GM23338 (cell line): ENCODE data around the gene C3orf22. TPM values are rescaled to one million over a fixed set of nuclear protein-coding genes. Genes with fewer than 3 reads are reported as not detected.

ENCODE experiments used
- ATAC-seq: fragments of 200-7000 bp; cut with Tn5 transposase; 3 replicates; pipeline ENCODE4 v1.9.1; 2020
- DNase-seq: peaks from one replicate; pipeline ENCODE4 v3.0.0-alpha.2; 2015; ENCODE audit warnings: low spot score
- H2AFZ ChIP-seq: fragments of 200-600 bp; sonication (generic); 2 replicates; pipeline ENCODE4 v1.8.0; 2016; ENCODE audit warnings: antibody characterized with exemption, mild to moderate bottlenecking, moderate library complexity
- H3F3A ChIP-seq: fragments of 200-600 bp; sonication (generic); replicated peaks from 2 replicates; pipeline ENCODE4 v1.8.0; 2017; ENCODE audit warnings: antibody characterized with exemption, mixed run types, low read depth
- H3K27ac ChIP-seq: fragments of 200-600 bp; sonication (generic); 2 replicates; pipeline ENCODE4 v1.6.1; 2016; ENCODE audit warnings: low read depth
- H3K27me3 ChIP-seq: fragments of 200-600 bp; sonication (generic); 2 replicates; pipeline ENCODE4 v1.8.0; 2016; ENCODE audit warnings: mild to moderate bottlenecking, mixed run types, moderate library complexity; ENCODE audit not compliant: insufficient read depth
- H3K36me3 ChIP-seq: fragments of 200-600 bp; sonication (generic); 2 replicates; pipeline ENCODE4 v1.8.0; 2016; ENCODE audit warnings: mild to moderate bottlenecking; ENCODE audit not compliant: insufficient read depth
- H3K4me1 ChIP-seq: fragments of 200-600 bp; sonication (generic); 2 replicates; pipeline ENCODE4 v1.8.0; 2016; ENCODE audit warnings: mild to moderate bottlenecking, moderate library complexity; ENCODE audit not compliant: insufficient read depth
- H3K4me2 ChIP-seq: fragments of 200-600 bp; sonication (generic); 2 replicates; pipeline ENCODE4 v1.7.1; 2017; ENCODE audit warnings: mixed run types
- H3K4me3 ChIP-seq: fragments of 200-600 bp; sonication (generic); 2 replicates; pipeline ENCODE4 v1.6.1; 2016; ENCODE audit warnings: mixed run types
- H3K79me2 ChIP-seq: fragments of 200-600 bp; sonication (generic); replicated peaks from 2 replicates; pipeline ENCODE4 v1.8.0; 2017; ENCODE audit warnings: mild to moderate bottlenecking; ENCODE audit not compliant: insufficient read depth
- H3K9me2 ChIP-seq: fragments of 200-600 bp; sonication (generic); 2 replicates; pipeline ENCODE4 v1.8.0; 2017; ENCODE audit not compliant: insufficient read depth
- H4K20me1 ChIP-seq: fragments of 200-600 bp; sonication (generic); replicated peaks from 2 replicates; pipeline ENCODE4 v1.8.0; 2017; ENCODE audit warnings: mild to moderate bottlenecking; ENCODE audit not compliant: insufficient read depth
- H3K27ac Mint-ChIP-seq: 2 replicates; pipeline ENCODE4 v1.8.0; 2020; ENCODE audit warnings: inconsistent platforms, mild to moderate bottlenecking, moderate library complexity, mixed read lengths
- H3K27me3 Mint-ChIP-seq: 3 replicates; pipeline ENCODE4 v1.8.0; 2022; ENCODE audit warnings: low read depth, mild to moderate bottlenecking, moderate library complexity, mixed read lengths, inconsistent platforms; ENCODE audit not compliant: insufficient read depth, poor library complexity
- H3K36me3 Mint-ChIP-seq: 3 replicates; pipeline ENCODE4 v1.8.0; 2021; ENCODE audit warnings: low read depth, mild to moderate bottlenecking, inconsistent platforms, moderate library complexity, mixed read lengths
- H3K4me1 Mint-ChIP-seq: 3 replicates; pipeline ENCODE4 v1.8.0; 2020; ENCODE audit warnings: mild to moderate bottlenecking, inconsistent platforms, mixed read lengths
- H3K4me3 Mint-ChIP-seq: 3 replicates; pipeline ENCODE4 v1.8.0; 2021; ENCODE audit warnings: moderate library complexity, mild to moderate bottlenecking, inconsistent platforms, mixed read lengths
- H3K9me3 Mint-ChIP-seq: 3 replicates; pipeline ENCODE4 v1.8.0; 2020; ENCODE audit warnings: moderate library complexity, mild to moderate bottlenecking, inconsistent platforms, mixed read lengths
- CREB1 ChIP-seq: fragments of 250-450 bp; sonication (Bioruptor Pico); IDR thresholded peaks from 2 replicates; pipeline ENCODE4 v1.5.0; 2020; ENCODE audit warnings: low read depth, mild to moderate bottlenecking, moderate library complexity
- CTCF ChIP-seq, 2 experiments: fragments of 200-600 bp in 1 of 2; sonication (generic) in 1 of 2; conservative IDR thresholded peaks; 2 replicates each; pipeline versions ENCODE4 v1.5.1 to v1.6.1; 2016 to 2017; ENCODE audit warnings: antibody characterized with exemption in 2 of 2, low read depth in 2 of 2, mild to moderate bottlenecking in 2 of 2, moderate library complexity in 1 of 2
- ETS1 ChIP-seq: IDR thresholded peaks from 2 replicates; pipeline ENCODE4 v1.6.1; 2016; ENCODE audit warnings: antibody characterized with exemption
- EZH2 ChIP-seq: fragments of 200-600 bp; sonication (generic); IDR thresholded peaks from one replicate; pipeline ENCODE4 v1.8.0; 2017; ENCODE audit warnings: antibody characterized with exemption, mild to moderate bottlenecking, low read depth; ENCODE audit not compliant: unreplicated experiment
- EZH2phosphoT487 ChIP-seq: fragments of 200-600 bp; sonication (generic); IDR thresholded peaks from one replicate; pipeline ENCODE4 v1.8.1; 2018; ENCODE audit warnings: antibody characterized with exemption; ENCODE audit not compliant: unreplicated experiment
- JUNB ChIP-seq: IDR thresholded peaks from one replicate; pipeline ENCODE4 v1.6.1; 2016; ENCODE audit warnings: antibody characterized with exemption; ENCODE audit not compliant: unreplicated experiment
- NANOG ChIP-seq: IDR thresholded peaks from 2 replicates; pipeline ENCODE4 v1.6.1; 2016; ENCODE audit warnings: antibody characterized with exemption, borderline replicate concordance
- POLR2AphosphoS5 ChIP-seq: IDR thresholded peaks from 2 replicates; pipeline ENCODE4 v1.6.1; 2016; ENCODE audit warnings: antibody characterized with exemption, low read depth
- REST ChIP-seq: IDR thresholded peaks from one replicate; pipeline ENCODE4 v1.6.1; 2018; ENCODE audit warnings: antibody characterized with exemption; ENCODE audit not compliant: unreplicated experiment
- STAT1 ChIP-seq: IDR thresholded peaks from one replicate; pipeline ENCODE4 v1.6.1; 2016; ENCODE audit warnings: antibody characterized with exemption; ENCODE audit not compliant: unreplicated experiment
- ZNF114 ChIP-seq: fragments of 250-450 bp; sonication (Bioruptor Pico); IDR thresholded peaks from 2 replicates; pipeline ENCODE4 v1.5.0; 2020; ENCODE audit warnings: mild to moderate bottlenecking, moderate library complexity
- ZNF331 ChIP-seq: fragments of 250-450 bp; sonication (Bioruptor Pico); IDR thresholded peaks from 2 replicates; pipeline ENCODE4 v1.5.0; 2020; ENCODE audit warnings: low read depth, mild to moderate bottlenecking, moderate library complexity
- polyA plus RNA-seq: library from polyadenylated mRNA; unstranded; fragments of >200 nt; fragmentation: Nextera tagmentation; extraction: Ambion mirVana; gene quantifications from 2 replicates; pipeline ENCODE4 v1.2.1, GENCODE V29; 2016
- total RNA-seq: library from RNA; depleted of rRNA; stranded (reverse); fragments of >200 nt; shearing (Covaris generic); gene quantifications from 2 replicates; pipeline ENCODE4 v1.2.3, GENCODE V29; 2014

The C3orf22 gene
- total and polyA plus RNA-seq, 2 experiments from 2014 or later, result not detected

GRCh38 chr3:126510308-126510910 lies 48.3 kb downstream of the C3orf22 start (continued):
- TF ChIP-seq REST (no peak), STAT1 (no peak)

- Mint-ChIP-seq H3K4me1 (peaks cover 5% of the 10 kb centered on the region; the same call in 2 of the 3 replicates), H3K27ac (no peak overlapping the region), H3K36me3 (no peaks in the 10 kb centered on the region), H3K27me3 (peaks cover 6% of the 10 kb centered on the region), H3K9me3 (no peaks in the 10 kb centered on the region), H3K4me3 (no peak overlapping the region)
- Histone ChIP-seq H3K4me2 (no peak overlapping the region), H3K27me3 (no peaks in the 10 kb centered on the region), H3K9me2 (0 out of 2 replicates have a peak, but pooled peaks cover 2% of the 10 kb centered on the region), H4K20me1 (no peaks in the 10 kb centered on the region), H3K4me1 (no peaks in the 10 kb centered on the region), H3K36me3 (no peaks in the 10 kb centered on the region), H3F3A (no peaks in the 10 kb centered on the region), H2AFZ (peak overlapping the region; percentile 28), H3K79me2 (no peaks in the 10 kb centered on the region), H3K27ac (no peak overlapping the region), H3K4me3 (no peak overlapping the region)
- no peak for TF ChIP-seq EZH2phosphoT487
- TF ChIP-seq REST, result no peak
- ATAC-seq, result peak; percentile 35
- no peak for DNase-seq
Observed at GRCh38 chr3:126509597-126510307, 49.0 kb downstream of the C3orf22 start.

- H3K9me3 Mint-ChIP-seq, result no peaks in the 10 kb centered on the region
- DNase-seq (no peak), ATAC-seq (no peak)
- H3K36me3 Mint-ChIP-seq, result no peaks in the 10 kb centered on the region
- H3K4me1 Mint-ChIP-seq, result peaks cover 5% of the 10 kb centered on the region; the same call in 2 of the 3 replicates
- peaks cover 6% of the 10 kb centered on the region for H3K27me3 Mint-ChIP-seq
- no peaks in the 10 kb centered on the region for H3K27me3 ChIP-seq
- H3K9me2 ChIP-seq, result 0 out of 2 replicates have a peak, but pooled peaks cover 4% of the 10 kb centered on the region
- H3K27ac ChIP-seq, result no peak overlapping the region
- H3K27ac Mint-ChIP-seq, result no peak overlapping the region
- no peaks in the 10 kb centered on the region for H3K4me1 ChIP-seq
- no peak overlapping the region for H3K4me3 ChIP-seq
- no peak overlapping the region for H3K4me3 Mint-ChIP-seq
- H3F3A ChIP-seq, result no peaks in the 10 kb centered on the region
- no peaks in the 10 kb centered on the region for H4K20me1 ChIP-seq
- H2AFZ ChIP-seq, result no peak overlapping the region
- H3K36me3 ChIP-seq, result no peaks in the 10 kb centered on the region
- H3K4me2 ChIP-seq, result no peak overlapping the region
- no peaks in the 10 kb centered on the region for H3K79me2 ChIP-seq
- no peak for TF ChIP-seq CREB1
- no peak for TF ChIP-seq JUNB
- no peak for TF ChIP-seq CTCF (conservative IDR thresholded peaks at IDR 0.05; ENCODE audit: low read depth in 2 of 2)
- TF ChIP-seq EZH2, result no peak
- TF ChIP-seq ZNF114 (CRISPR knock-in tag), result no peak
- no peak for TF ChIP-seq POLR2AphosphoS5
- no peak for TF ChIP-seq ETS1
- TF ChIP-seq NANOG, result no peak
- no peak for TF ChIP-seq EZH2phosphoT487
- TF ChIP-seq ZNF331, result no peak
Observed at GRCh38 chr3:126508564-126508964, 50.2 kb downstream of the C3orf22 start.
